ENCODE measurements around the gene MAN1C1.
A peak's percentile ranks its signal among the peaks of the same experiment; 100 is the strongest.

The MAN1C1 gene

GRCh38 chr1:25636141-25636540, 19.6 kb downstream of the MAN1C1 start:
- peak; percentile 11 for DNase-seq

- no peak for DNase-seq
Measured at GRCh38 chr1:25640646-25641328, 24.2 kb downstream of the MAN1C1 start.

DNA sequence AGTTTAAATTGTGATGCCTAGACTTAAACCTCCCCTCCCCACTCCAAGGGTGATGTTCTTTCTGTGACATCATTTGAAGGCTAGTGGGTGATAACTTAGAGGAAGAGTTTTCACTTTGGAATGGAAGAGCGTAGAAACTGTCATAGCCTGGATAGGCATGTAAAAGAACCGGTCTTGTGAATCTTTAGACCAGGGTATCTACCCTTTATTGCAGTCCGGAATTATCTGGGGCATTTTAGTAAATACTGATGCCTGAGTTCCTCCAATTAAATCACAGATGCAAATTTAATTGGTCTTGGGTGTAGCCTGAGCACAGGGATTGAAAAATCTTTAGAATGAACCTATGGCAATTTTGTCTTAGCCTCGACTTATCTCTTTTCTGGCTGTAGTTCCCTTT, 24.7 kb downstream of the MAN1C1 start:
- DNase-seq, result no peak

- no peak for DNase-seq
Measured at GRCh38 chr1:25641931-25642573, 25.5 kb downstream of the MAN1C1 start.

DNA sequence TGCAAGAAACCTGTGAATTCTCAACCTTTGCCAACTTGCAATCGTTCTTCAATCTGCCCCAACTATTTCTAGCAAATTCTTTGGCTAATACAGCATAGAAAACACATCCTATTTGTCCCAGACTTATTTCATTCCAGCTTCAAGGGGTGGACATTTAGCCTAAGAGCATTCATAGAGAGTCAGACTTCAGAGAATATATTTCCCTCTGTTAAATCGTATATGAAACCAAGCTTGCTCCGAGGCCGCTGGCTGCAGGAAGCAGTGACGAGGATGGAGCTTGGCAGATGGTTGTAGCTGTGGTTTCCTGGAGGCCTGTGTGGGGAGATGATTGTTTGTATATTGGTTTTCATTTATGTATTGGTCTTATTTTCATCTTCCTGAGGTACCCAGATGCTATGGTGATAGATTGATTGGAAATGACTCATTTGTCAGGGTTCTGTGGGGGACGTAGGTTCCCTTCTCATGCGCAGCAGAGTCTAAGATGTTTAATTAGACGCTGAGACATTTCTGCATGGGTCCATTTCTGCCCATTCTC, 26.1 kb downstream of the MAN1C1 start:
- no peak for DNase-seq

DNA sequence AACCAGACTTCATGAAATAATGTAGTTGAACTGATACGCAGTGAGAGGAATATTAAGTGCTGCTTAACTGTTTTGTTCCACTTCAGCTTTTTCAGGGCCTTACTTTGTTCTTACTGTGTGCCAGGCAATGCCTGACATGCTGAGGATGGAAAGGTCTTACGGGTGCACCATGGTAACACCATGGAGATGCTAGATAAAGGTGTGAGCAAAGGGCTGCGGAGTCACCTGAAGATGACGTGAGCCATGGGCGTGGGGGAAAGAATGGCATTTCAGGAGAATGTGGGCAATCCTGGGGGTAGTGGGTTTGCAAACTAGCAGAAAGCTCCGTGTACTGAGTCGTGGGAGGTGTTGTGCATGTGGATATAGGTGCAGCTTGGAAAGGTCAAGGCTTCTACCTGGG, 27.3 kb downstream of the MAN1C1 start:
- DNase-seq, result no peak

GRCh38 chr1:25644962-25645361, 28.4 kb downstream of the MAN1C1 start:
- no peak for DNase-seq

DNA sequence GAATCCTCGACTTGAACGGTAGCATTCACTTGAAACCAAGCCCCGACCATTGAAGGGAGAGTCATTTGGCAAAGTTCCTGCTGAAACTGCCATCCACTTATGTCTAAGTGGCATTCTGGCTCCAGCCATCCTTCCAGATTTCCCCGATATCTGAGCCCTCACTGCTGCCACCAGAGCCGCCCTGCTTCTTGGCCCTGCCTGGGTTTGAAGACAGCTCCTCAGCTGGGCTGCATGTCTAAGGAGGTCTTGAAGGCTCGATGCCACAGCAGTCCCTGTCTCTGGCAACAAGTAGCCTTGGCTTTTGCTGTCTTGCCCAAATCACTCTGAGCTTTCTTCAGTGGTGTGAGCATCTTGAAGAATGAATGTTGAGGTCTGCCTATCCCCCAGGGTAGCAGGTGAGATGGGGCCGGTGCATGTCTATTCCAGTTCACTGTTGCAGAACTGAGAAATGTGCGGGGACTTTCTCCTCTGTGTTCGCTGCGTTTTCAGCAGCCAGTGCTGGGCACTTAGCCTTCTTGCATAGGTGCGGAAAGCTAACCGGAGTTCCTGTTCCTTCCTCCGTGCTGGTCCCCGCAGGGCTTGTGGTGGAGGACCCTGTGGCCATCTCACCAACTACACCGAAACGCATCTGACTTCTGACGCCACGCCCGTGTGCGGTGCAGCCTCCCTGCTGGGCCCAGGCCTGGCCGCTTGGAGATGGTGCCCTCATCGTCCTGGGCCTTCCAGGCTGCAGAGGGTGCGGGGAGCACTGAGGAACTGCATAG, 29.2 kb downstream of the MAN1C1 start:
- no peak for DNase-seq

DNA sequence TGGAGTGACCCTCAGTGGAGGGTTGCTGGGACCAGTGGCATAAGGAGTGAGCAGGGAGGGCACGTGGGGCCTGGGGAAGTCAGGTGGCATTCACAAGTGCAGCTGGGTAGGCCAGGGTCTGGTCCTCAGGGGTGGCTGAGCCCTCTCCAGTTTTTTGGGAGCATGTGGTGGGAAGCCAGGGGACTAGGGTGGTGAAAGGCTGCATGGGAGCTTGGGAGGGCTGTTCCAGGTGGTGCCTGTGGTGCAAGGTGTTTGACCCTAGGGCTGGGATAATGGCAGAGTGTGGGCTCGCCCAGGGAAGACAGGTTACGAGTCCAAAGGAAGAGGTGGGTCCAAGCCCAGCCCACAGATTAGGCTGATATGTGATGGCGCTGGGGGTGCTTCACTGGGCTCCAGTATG, 30.5 kb downstream of the MAN1C1 start:
- no peak for DNase-seq

- DNase-seq, result no peak
Measured at GRCh38 chr1:25647863-25648262, 31.3 kb downstream of the MAN1C1 start.

GRCh38 chr1:25648681-25649440, 32.3 kb downstream of the MAN1C1 start:
- no peak for DNase-seq

- DNase-seq, result no peak
Measured at GRCh38 chr1:25649505-25650288, 33.1 kb downstream of the MAN1C1 start.

DNA sequence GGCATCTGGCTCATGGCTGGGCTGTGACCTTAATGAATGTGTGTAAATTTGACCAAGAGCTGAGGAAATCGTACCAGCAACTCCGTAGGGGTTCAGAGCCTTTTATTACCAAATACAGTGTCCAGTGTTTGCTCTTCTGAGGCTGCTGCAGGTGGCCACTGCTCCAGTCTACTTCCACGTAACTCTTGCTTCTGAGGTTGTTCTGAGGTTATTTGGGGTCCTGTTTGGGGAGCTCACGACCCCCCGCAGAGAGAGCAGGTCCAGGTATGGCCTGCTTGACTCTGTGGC, 33.6 kb downstream of the MAN1C1 start:
- no peak for DNase-seq

- DNase-seq, result no peak
Measured at GRCh38 chr1:25651036-25651640, 34.5 kb downstream of the MAN1C1 start.

GRCh38 chr1:25651824-25652741, 35.5 kb downstream of the MAN1C1 start:
- DNase-seq, result no peak

DNA sequence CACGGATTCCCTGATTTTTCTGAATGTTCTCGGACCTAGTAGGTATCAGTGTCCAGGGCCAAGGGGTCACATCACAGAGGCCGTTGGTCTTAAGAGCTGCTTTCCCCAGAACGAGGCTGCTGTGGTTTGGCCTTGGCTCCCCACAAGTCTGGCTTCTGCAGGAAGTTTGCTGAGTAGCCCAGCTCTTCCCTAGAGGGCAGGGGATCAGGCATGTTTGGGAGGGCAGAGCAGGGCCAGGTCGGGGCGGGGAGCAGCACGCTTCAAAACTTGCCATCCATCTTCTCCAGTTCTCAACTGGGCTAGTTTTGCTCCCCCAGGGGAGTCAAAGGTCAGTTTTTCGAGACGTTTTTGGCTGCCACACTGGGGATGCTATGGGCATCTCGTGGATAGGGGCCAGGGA, 37.0 kb downstream of the MAN1C1 start:
- DNase-seq, result no peak

GRCh38 chr1:25654109-25654660, 37.6 kb downstream of the MAN1C1 start:
- DNase-seq, result no peak

DNA sequence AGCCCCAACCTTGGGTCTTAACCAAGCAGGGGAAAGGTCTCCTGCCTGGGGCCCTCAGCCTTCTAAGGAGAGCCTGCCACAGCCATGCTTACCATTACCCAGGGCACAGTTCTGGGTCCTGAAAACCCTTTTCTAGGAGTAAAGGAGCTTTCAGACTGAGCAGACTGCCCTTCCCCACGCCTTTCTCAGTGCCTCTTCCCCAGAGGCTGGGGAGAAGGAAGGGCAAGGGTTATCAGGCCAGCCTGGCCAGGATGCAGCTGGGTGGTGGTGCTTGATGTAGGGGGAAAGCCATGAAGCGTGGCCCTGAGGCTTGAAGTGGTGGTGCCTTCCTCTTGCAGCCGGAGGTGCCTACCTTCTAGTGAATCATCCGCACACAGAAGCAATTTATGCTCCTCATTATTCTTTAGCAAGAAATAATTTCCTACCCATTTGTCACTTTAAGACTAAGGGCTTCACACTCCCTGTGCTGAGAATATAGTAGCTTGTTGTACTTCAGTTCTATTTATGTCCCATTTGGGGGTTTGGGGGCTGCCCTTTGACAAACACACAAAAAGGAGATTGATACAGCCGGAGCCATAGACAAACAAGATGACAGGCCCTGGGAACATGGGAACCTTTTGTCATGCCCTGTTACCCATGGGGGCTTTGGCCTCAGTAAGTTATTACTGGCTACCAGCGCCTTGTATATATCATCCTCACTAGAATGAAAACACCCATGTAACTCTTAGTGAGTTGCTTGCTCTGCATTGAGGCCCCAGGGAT, 40.7 kb downstream of the MAN1C1 start:
- no peak for DNase-seq

- no peak for DNase-seq
Measured at GRCh38 chr1:25657883-25658760, 41.5 kb downstream of the MAN1C1 start.

Measured in OCI-M1 (cell line).